H1 (cell line): Measurements from ENCODE around the gene ZDHHC5. TPM values are rescaled to one million over a fixed set of nuclear protein-coding genes. Genes with fewer than 3 reads are reported as not detected.

Experiments
- BRCA1 ChIP-seq: IDR thresholded peaks from 2 replicates; pipeline ENCODE4 v1.6.1; 2012; ENCODE audit warnings: low read depth, low read length, improper control_type of control experiment
- CEBPB ChIP-seq: IDR thresholded peaks from 2 replicates; pipeline ENCODE4 v1.6.1; 2012; ENCODE audit warnings: low read depth, low read length
- CHD1 ChIP-seq: IDR thresholded peaks from 2 replicates; pipeline ENCODE4 v1.6.1; 2012; ENCODE audit warnings: low read depth, low read length, improper control_type of control experiment
- CHD7 ChIP-seq: fragments of 300-600 bp; sonication (generic); IDR thresholded peaks from 2 replicates; pipeline ENCODE4 v1.7.1; 2012; ENCODE audit warnings: low read length, moderate library complexity, mild to moderate bottlenecking, inconsistent platforms; ENCODE audit not compliant: insufficient replicate concordance
- EGR1 ChIP-seq: IDR thresholded peaks from 2 replicates; pipeline ENCODE4 v1.6.1; 2011; ENCODE audit warnings: low read depth, low read length, borderline replicate concordance
- MAFK ChIP-seq: IDR thresholded peaks from 2 replicates; pipeline ENCODE4 v1.6.1; 2012; ENCODE audit warnings: low read depth, mild to moderate bottlenecking, improper control_type of control experiment, low read length
- SIN3A ChIP-seq, 2 experiments: IDR thresholded peaks in 1 of 2; conservative IDR thresholded peaks in 1 of 2; 2 replicates each; pipeline ENCODE4 v1.6.1; 2011 to 2012; ENCODE audit warnings: low read length in 2 of 2, improper control_type of control experiment in 1 of 2, low read depth in 1 of 2, mild to moderate bottlenecking in 1 of 2
- SIX5 ChIP-seq: IDR thresholded peaks from 2 replicates; pipeline ENCODE4 v1.6.1; 2011; ENCODE audit warnings: mild to moderate bottlenecking, low read depth, low read length
- TAF1 ChIP-seq: IDR thresholded peaks from 2 replicates; pipeline ENCODE4 v1.6.1; 2011; ENCODE audit warnings: mild to moderate bottlenecking, low read depth, low read length
- ZNF274 ChIP-seq: IDR thresholded peaks from 2 replicates; pipeline ENCODE4 v1.7.0; 2012; ENCODE audit warnings: low read length, borderline replicate concordance; ENCODE audit errors: extremely low read depth
- polyA plus RNA-seq, 7 experiments: library from polyadenylated mRNA; depleted of rRNA in 3 of 7; stranded (reverse) in 5 of 7; unstranded in 2 of 7; fragments of >200 nt in 5 of 7; fragments of 200-250 nt in 2 of 7; gene quantifications; 1 replicate in 5 of 7; 2 replicates in 1 of 7; 4 replicates in 1 of 7; pipeline versions ENCODE4 v1.2.1 to v1.2.3, GENCODE V29; 2011 to 2013; ENCODE audit warnings: missing spikeins in 2 of 7, mixed read lengths in 2 of 7
- total RNA-seq: library from RNA; stranded (reverse); fragmentation: NEBNext Ultra II Directional; extraction: Animal tissue kit (Norgen Biotek cat#: 25700); gene quantifications from 2 replicates; pipeline ENCODE4 v1.2.1, GENCODE V29; 2021

ZDHHC5 gene
- total and polyA plus RNA-seq, 2 of the 8 experiments (the other 6 are each of a cell fraction or from before 2014, with no cell fraction given): 40.0 to 56.3 TPM

- TF ChIP-seq CHD7 (no peak), EGR1 (no peak), MAFK (no peak), BRCA1 (no peak), CEBPB (no peak), CHD1 (no peak; the same call in 1 of the 2 replicates), TAF1 (peak; percentile 96), SIX5 (no peak), SIN3A (conservative IDR thresholded peaks at IDR 0.05 in 1 of 2, IDR thresholded peaks at IDR 0.05 in 1 of 2; ENCODE audit: low read depth in 1 of 2, low read length in 2 of 2) (0 out of 4 replicates have a peak, but pooled peaks have one; percentile 62 to 68), ZNF274 (no peak)
Observed at GRCh38 chr11:57638005-57638781, 29.7 kb upstream of the ZDHHC5 start (continued).
